GM21390 (cell line): ENCODE results near the gene NISCH.

Source experiments
- ATAC-seq: cut with Tn5 transposase; IDR thresholded peaks from one replicate; pipeline ENCODE4 v1.9.1; 2021; ENCODE audit not compliant: unreplicated experiment

NISCH gene

GRCh38 chr3:52470920-52471319, 15.5 kb downstream of the NISCH start:
- ATAC-seq = no peak

GRCh38 chr3:52471371-52472238, 16.2 kb downstream of the NISCH start:
- no peak for ATAC-seq

GRCh38 chr3:52472239-52473000, 17.0 kb downstream of the NISCH start:
- no peak for ATAC-seq

- ATAC-seq = no peak
These were observed 17.6 kb downstream of the NISCH start for GRCh38 chr3:52473026-52473425.

- ATAC-seq = no peak
These were observed 21.8 kb downstream of the NISCH start for GRCh38 chr3:52477076-52477795.

- no peak for ATAC-seq
These were observed 22.3 kb downstream of the NISCH start for GRCh38 chr3:52477796-52478095.

GRCh38 chr3:52479037-52479876, 23.9 kb downstream of the NISCH start:
- no peak for ATAC-seq

GRCh38 chr3:52479877-52480575, 24.6 kb downstream of the NISCH start:
- ATAC-seq = no peak

GRCh38 chr3:52480768-52481715, 25.6 kb downstream of the NISCH start:
- ATAC-seq = no peak

GRCh38 chr3:52481819-52482521, 26.6 kb downstream of the NISCH start:
- no peak for ATAC-seq

- ATAC-seq = no peak
These were observed 27.7 kb downstream of the NISCH start for GRCh38 chr3:52483081-52483480.

- no peak for ATAC-seq
These were observed 28.4 kb downstream of the NISCH start for GRCh38 chr3:52483577-52484381.

GRCh38 chr3:52484680-52485461, 29.5 kb downstream of the NISCH start:
- ATAC-seq = no peak

GRCh38 chr3:52487050-52487787, 31.8 kb downstream of the NISCH start:
- ATAC-seq = no peak

GRCh38 chr3:52487788-52488691, 32.6 kb downstream of the NISCH start:
- ATAC-seq = no peak
